Jurkat, Clone E6-1 (cell line): ENCODE measurements around the gene CSPG5.

Experiments used
- DNase-seq: peaks from one replicate; pipeline ENCODE4 v3.0.0-alpha.2; 2011; ENCODE audit warnings: low read depth, low spot score
- H3K4me3 ChIP-seq: 2 replicates; pipeline ENCODE4 v1.5.1; 2011; ENCODE audit warnings: mild to moderate bottlenecking, low read length, control low read depth, moderate library complexity

Gene CSPG5

GRCh38 chr3:47513125-47513929, 65.3 kb downstream of the CSPG5 start, which contains the start of gene ELP6:
Gene ELP6 (minus strand): TSS chr3:47513712. CDS start chr3:47513590, 122 bp downstream.
- peak; percentile 95 for DNase-seq
- peak within 1 kb of the TSS; percentile 91 for H3K4me3 ChIP-seq

- peak overlapping the region; percentile 91 for H3K4me3 ChIP-seq
- DNase-seq = peak; percentile 14
Measured at GRCh38 chr3:47512416-47513124, 66.1 kb downstream of the CSPG5 start.
